H1 (cell line): ENCODE measurements around the gene SNED1. TPM values are rescaled to one million over a fixed set of nuclear protein-coding genes. Genes with fewer than 3 reads are reported as not detected.
A peak's percentile ranks its signal among the peaks of the same experiment; 100 is the strongest.

Experiments
- CTCF ChIA-PET: fragments of 300-600 bp; sonication (Branson Sonifier 250); formaldehyde crosslinking; loops from one replicate; lab custom pipeline; 2021; ENCODE audit not compliant: partially characterized antibody; lab: Charles Lee
- POLR2A ChIA-PET: fragments of 300-600 bp; sonication (Branson Sonifier 250); formaldehyde crosslinking; loops from one replicate; lab custom pipeline; 2021; ENCODE audit warnings: inconsistent platforms; ENCODE audit not compliant: partially characterized antibody; lab: Charles Lee
- DNase-seq, 2 experiments: peaks; one replicate each; pipeline versions ENCODE4 v3.0.0 to v3.0.0-alpha.2; 2010 to 2022; ENCODE audit warnings: low spot score in 2 of 2, low read depth in 1 of 2, mixed read lengths in 1 of 2
- FAIRE-seq: peaks from 2 replicates; lab custom pipeline; 2011; peaks lifted over from hg19 to GRCh38; lab: Jason Lieb, UNC
- H2AFZ ChIP-seq: 2 replicates; pipeline ENCODE4 v1.8.1; 2012; ENCODE audit warnings: low read length, inconsistent platforms
- H2AK5ac ChIP-seq: 2 replicates; pipeline ENCODE4 v1.6.1; 2013; ENCODE audit warnings: low read depth, low read length
- H2BK120ac ChIP-seq: replicated peaks from 2 replicates; pipeline ENCODE3; 2013; ENCODE audit warnings: low read depth, low read length, inconsistent platforms
- H2BK12ac ChIP-seq: 2 replicates; pipeline ENCODE4 v1.6.1; 2013; ENCODE audit warnings: low read depth, low read length
- H2BK15ac ChIP-seq: 2 replicates; pipeline ENCODE4 v1.6.1; 2013; ENCODE audit warnings: low read length
- H2BK20ac ChIP-seq: 2 replicates; pipeline ENCODE4 v1.6.1; 2013; ENCODE audit warnings: low read length
- H2BK5ac ChIP-seq: 2 replicates; pipeline ENCODE4 v1.6.1; 2013; ENCODE audit warnings: low read depth, low read length
- H3K14ac ChIP-seq: 2 replicates; pipeline ENCODE4 v1.6.1; 2013; ENCODE audit warnings: inconsistent platforms; ENCODE audit not compliant: insufficient read length
- H3K18ac ChIP-seq: 2 replicates; pipeline ENCODE4 v1.6.1; 2013; ENCODE audit warnings: low read length; ENCODE audit errors: extremely low read depth
- H3K23ac ChIP-seq: 2 replicates; pipeline ENCODE4 v1.6.1; 2013; ENCODE audit warnings: inconsistent platforms; ENCODE audit not compliant: insufficient read length
- H3K23me2 ChIP-seq: 2 replicates; pipeline ENCODE4 v1.6.1; 2013; ENCODE audit warnings: low read depth, low read length
- H3K27ac ChIP-seq: 2 replicates; pipeline ENCODE4 v1.6.1; 2011; ENCODE audit warnings: low read depth, low read length, inconsistent platforms
- H3K27me3 ChIP-seq, 4 experiments: replicated peaks in 1 of 4; 1 replicate in 1 of 4; 2 replicates in 3 of 4; pipeline versions ENCODE4 v1.6.1 to v1.8.1; 2011 to 2013; ENCODE audit warnings: low read length in 3 of 4, mild to moderate bottlenecking in 3 of 4, inconsistent platforms in 2 of 4, mixed read lengths in 2 of 4, moderate library complexity in 1 of 4; ENCODE audit not compliant: control insufficient read depth in 3 of 4, insufficient read depth in 3 of 4; ENCODE audit errors: extremely low read depth in 1 of 4
- H3K36me3 ChIP-seq, 4 experiments: 2 replicates each; pipeline versions ENCODE4 v1.6.1 to v1.8.1; 2011 to 2013; ENCODE audit warnings: mild to moderate bottlenecking in 4 of 4, low read length in 3 of 4, moderate library complexity in 2 of 4, control low read depth in 1 of 4, inconsistent platforms in 1 of 4; ENCODE audit not compliant: insufficient read depth in 4 of 4, control insufficient read depth in 2 of 4
- H3K4ac ChIP-seq: replicated peaks from 2 replicates; pipeline ENCODE3; 2013; ENCODE audit warnings: low read length, low read depth, mixed read lengths, inconsistent platforms; ENCODE audit not compliant: insufficient read length
- H3K4me1 ChIP-seq, 4 experiments: replicated peaks in 1 of 4; 1 replicate in 1 of 4; 2 replicates in 3 of 4; pipeline versions ENCODE4 v1.6.1 to v1.8.1; 2011 to 2013; ENCODE audit warnings: low read length in 3 of 4, inconsistent platforms in 2 of 4, mixed read lengths in 1 of 4; ENCODE audit not compliant: insufficient read depth in 4 of 4, control insufficient read depth in 3 of 4
- H3K4me2 ChIP-seq, 2 experiments: 2 replicates each; pipeline versions ENCODE4 v1.6.1 to v1.8.1; 2011 to 2013; ENCODE audit warnings: low read depth in 2 of 2, low read length in 2 of 2, control low read depth in 1 of 2, inconsistent platforms in 1 of 2, mild to moderate bottlenecking in 1 of 2; ENCODE audit not compliant: insufficient read depth in 1 of 2
- H3K4me3 ChIP-seq, 4 experiments: fragments of 200-600, 300-600 bp in 1 of 4; sonication (generic), shearing (Covaris generic), sonication (Bioruptor Twin) in 1 of 4; 2 replicates each; pipeline versions ENCODE4 v1.5.1 to v1.8.1; 2011 to 2016; ENCODE audit warnings: low read length in 4 of 4, low read depth in 3 of 4, control low read depth in 2 of 4, inconsistent platforms in 2 of 4, mild to moderate bottlenecking in 2 of 4, mixed read lengths in 1 of 4, moderate library complexity in 1 of 4; ENCODE audit not compliant: insufficient read depth in 2 of 4; ENCODE audit errors: extremely low read depth in 1 of 4
- H3K56ac ChIP-seq: replicated peaks from 2 replicates; pipeline ENCODE3; 2013; ENCODE audit warnings: low read depth, mild to moderate bottlenecking, mixed read lengths, low read length, inconsistent platforms; ENCODE audit not compliant: insufficient read length
- H3K79me1 ChIP-seq: 2 replicates; pipeline ENCODE4 v1.6.1; 2013; ENCODE audit warnings: low read depth, low read length, control low read depth
- H3K79me2 ChIP-seq, 2 experiments: 2 replicates each; pipeline versions ENCODE4 v1.6.1 to v1.8.1; 2012 to 2013; ENCODE audit warnings: low read length in 2 of 2, mild to moderate bottlenecking in 2 of 2, inconsistent platforms in 1 of 2; ENCODE audit not compliant: insufficient read depth in 2 of 2, control insufficient read depth in 1 of 2
- H3K9ac ChIP-seq, 4 experiments: replicated peaks in 1 of 4; 1 replicate in 1 of 4; 2 replicates in 3 of 4; pipeline versions ENCODE4 v1.6.1 to v1.8.1; 2011 to 2013; ENCODE audit warnings: low read depth in 3 of 4, low read length in 3 of 4, control low read depth in 2 of 4, mild to moderate bottlenecking in 2 of 4, moderate library complexity in 2 of 4, inconsistent platforms in 1 of 4; ENCODE audit errors: extremely low read depth in 1 of 4
- H3K9me3 ChIP-seq, 2 experiments: 2 replicates each; pipeline versions ENCODE4 v1.6.1 to v1.8.1; 2012 to 2013; ENCODE audit warnings: mild to moderate bottlenecking in 2 of 2, moderate library complexity in 2 of 2, control low read depth in 1 of 2, inconsistent platforms in 1 of 2, low read depth in 1 of 2, low read length in 1 of 2, mixed read lengths in 1 of 2; ENCODE audit not compliant: insufficient read depth in 2 of 2
- H4K20me1 ChIP-seq, 2 experiments: replicated peaks in 1 of 2; 2 replicates each; pipeline versions ENCODE3 to v1.8.1; 2011 to 2013; ENCODE audit warnings: inconsistent platforms in 2 of 2, low read length in 2 of 2, mild to moderate bottlenecking in 1 of 2; ENCODE audit not compliant: insufficient read depth in 2 of 2, control insufficient read depth in 1 of 2
- H4K5ac ChIP-seq: 2 replicates; pipeline ENCODE4 v1.6.1; 2013; ENCODE audit warnings: low read length, low read depth, mixed read lengths, inconsistent platforms; ENCODE audit not compliant: insufficient read length
- H4K8ac ChIP-seq: 2 replicates; pipeline ENCODE4 v1.8.0; 2013; ENCODE audit warnings: mild to moderate bottlenecking, moderate library complexity, low read length, inconsistent platforms; ENCODE audit not compliant: insufficient read depth; ENCODE audit errors: extremely low read depth
- H4K91ac ChIP-seq: replicated peaks from 2 replicates; pipeline ENCODE3; 2013; ENCODE audit warnings: low read length, mixed read lengths, inconsistent platforms; ENCODE audit not compliant: insufficient read length
- BCL11A ChIP-seq, 2 experiments: IDR thresholded peaks; one replicate each; pipeline ENCODE4 v1.6.1; 2011; ENCODE audit warnings: low read depth in 2 of 2, low read length in 2 of 2, mild to moderate bottlenecking in 2 of 2
- CEBPB ChIP-seq: IDR thresholded peaks from 2 replicates; pipeline ENCODE4 v1.6.1; 2012; ENCODE audit warnings: low read depth, low read length
- CHD2 ChIP-seq: IDR thresholded peaks from 2 replicates; pipeline ENCODE4 v1.6.1; 2012; ENCODE audit warnings: low read length, improper control_type of control experiment
- CTBP2 ChIP-seq: IDR thresholded peaks from 2 replicates; pipeline ENCODE4 v1.7.0; 2011; ENCODE audit warnings: borderline replicate concordance, mild to moderate bottlenecking, moderate library complexity, mixed read lengths, low read length; ENCODE audit not compliant: insufficient read depth, insufficient read length
- EZH2 ChIP-seq: fragments of 200-600 bp; sonication (generic); IDR thresholded peaks from 2 replicates; pipeline ENCODE4 v1.7.1; 2012; ENCODE audit warnings: low read depth, mild to moderate bottlenecking, moderate library complexity, low read length, inconsistent platforms; ENCODE audit not compliant: severe bottlenecking
- NRF1 ChIP-seq: IDR thresholded peaks from 2 replicates; pipeline ENCODE4 v1.6.1; 2011; ENCODE audit warnings: mild to moderate bottlenecking, low read depth, low read length, improper control_type of control experiment
- SIN3A ChIP-seq, 2 experiments: IDR thresholded peaks in 1 of 2; conservative IDR thresholded peaks in 1 of 2; 2 replicates each; pipeline ENCODE4 v1.6.1; 2011 to 2012; ENCODE audit warnings: low read length in 2 of 2, improper control_type of control experiment in 1 of 2, low read depth in 1 of 2, mild to moderate bottlenecking in 1 of 2
- USF2 ChIP-seq: IDR thresholded peaks from 2 replicates; pipeline ENCODE4 v1.6.1; 2011; ENCODE audit warnings: low read length, improper control_type of control experiment
- WGBS, 2 experiments: shearing (Covaris generic) in 1 of 2; methylation state at CpG; one replicate each; pipeline versions ENCODE4 v1.1.6 to v1.1.7; 2013 to 2015; ENCODE audit warnings: low lambda C conversion rate in 2 of 2, mixed read lengths in 2 of 2, inconsistent platforms in 1 of 2, low coverage in 1 of 2, missing lambda C conversion rate in 1 of 2; ENCODE audit not compliant: insufficient replicate concordance in 2 of 2, insufficient coverage in 1 of 2, insufficient read length in 1 of 2; ENCODE audit errors: extremely low coverage in 1 of 2, missing lambda C conversion rate in 1 of 2; 5-methylcytosine and 5-hydroxymethylcytosine counted together
- polyA plus RNA-seq, 7 experiments: library from polyadenylated mRNA; depleted of rRNA in 3 of 7; stranded (reverse) in 5 of 7; unstranded in 2 of 7; fragments of >200 nt in 5 of 7; fragments of 200-250 nt in 2 of 7; gene quantifications; 1 replicate in 5 of 7; 2 replicates in 1 of 7; 4 replicates in 1 of 7; pipeline versions ENCODE4 v1.2.1 to v1.2.3, GENCODE V29; 2011 to 2013; ENCODE audit warnings: missing spikeins in 2 of 7, mixed read lengths in 2 of 7
- total RNA-seq: library from RNA; stranded (reverse); fragmentation: NEBNext Ultra II Directional; extraction: Animal tissue kit (Norgen Biotek cat#: 25700); gene quantifications from 2 replicates; pipeline ENCODE4 v1.2.1, GENCODE V29; 2021

SNED1 gene
- total and polyA plus RNA-seq, 2 of the 8 experiments (the other 6 are each of a cell fraction or from before 2014, with no cell fraction given): 1.9 TPM

- Histone ChIP-seq H2BK20ac (no peak overlapping the region), H3K23ac (no peak overlapping the region), H3K79me2 (no peaks in the 10 kb centered on the region), H2BK12ac (no peak overlapping the region), H4K5ac (no peak overlapping the region), H3K9me3 (no peaks in the 10 kb centered on the region; a peak in 1 of 4 replicates), H2AK5ac (no peak overlapping the region), H3K4me1 (peaks cover 0 to 4% (median 4%) of the 10 kb centered on the region in 4 experiments; a peak in 6 of 7 replicates), H4K8ac (peak overlapping the region; percentile 79; the same call in 1 of the 2 replicates), H3K27me3 (no peaks in the 10 kb centered on the region), H2BK5ac (no peak overlapping the region), H3K4me2 (no peak overlapping the region), H3K56ac (no peak overlapping the region), H3K27ac (no peak overlapping the region), H3K18ac (no peak overlapping the region), H2BK15ac (no peak overlapping the region), H3K9ac (no peak overlapping the region), H4K20me1 (no peaks in the 10 kb centered on the region), H3K4me3 (no peak overlapping the region), H2AFZ (no peak overlapping the region), H3K4ac (no peak overlapping the region), H3K36me3 (no peaks in the 10 kb centered on the region), H3K23me2 (no peaks in the 10 kb centered on the region), H3K14ac (no peak overlapping the region), H3K79me1 (no peaks in the 10 kb centered on the region), H4K91ac (no peak overlapping the region), H2BK120ac (no peak overlapping the region)
- ChIA-PET POLR2A (no interaction called here), CTCF (no interaction called here)
- TF ChIP-seq EZH2 (no peak), SIN3A (conservative IDR thresholded peaks at IDR 0.05 in 1 of 2, IDR thresholded peaks at IDR 0.05 in 1 of 2; ENCODE audit: low read depth in 1 of 2, low read length in 2 of 2) (no peak), BCL11A (IDR thresholded peaks at IDR 0.05; ENCODE audit: low read depth in 2 of 2, low read length in 2 of 2) (no peak), USF2 (no peak), CEBPB (no peak), CHD2 (no peak), CTBP2 (no peak), NRF1 (no peak)
- DNase-seq: no peak
- no peak for FAIRE-seq
- WGBS, 2 experiments: 93% methylated on average over 13 of the region's 13 CpGs; no CpG with 5 or more reads in 1 of the 2 experiments
Observed at GRCh38 chr2:241015439-241015838, 17.0 kb downstream of the SNED1 start.
